Activated naive CD8-positive, alpha-beta T cell treated with anti-CD3 and anti-CD28 coated beads, Interleukin-2, amount 50 U/mL, for 16 hours (primary cell): ENCODE measurements around the gene ATG16L2.
"Not testable (repeated sequence)": the region's sequence is repeated elsewhere in the genome, so short reads cannot be mapped to it uniquely, and the experiment has no call there.

ENCODE experiments used
- DNase-seq: peaks from one replicate; pipeline ENCODE4 v3.0.0-alpha.2; 2020; ENCODE audit warnings: low read depth, low spot score

Gene ATG16L2

DNA sequence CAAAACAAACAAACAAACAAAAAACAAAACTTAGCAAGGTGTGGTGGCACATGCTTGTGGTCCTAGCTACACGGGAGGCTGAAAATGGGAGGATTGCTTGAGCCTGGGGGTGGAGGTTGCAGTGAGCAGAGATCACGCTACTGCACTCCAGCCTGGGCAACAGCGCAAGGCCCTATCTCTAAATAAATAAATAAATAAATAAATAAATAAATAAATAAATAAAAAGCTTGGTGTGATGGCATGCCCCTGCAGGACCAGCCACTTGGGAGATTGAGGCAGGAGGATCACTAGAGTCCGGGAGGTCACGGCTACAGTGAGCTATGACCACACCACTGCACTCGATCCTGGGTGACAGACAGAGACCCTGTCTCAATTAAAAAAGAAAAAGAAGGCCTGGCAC lies 11.4 kb upstream of the ATG16L2 start:
- no peak for DNase-seq

DNA sequence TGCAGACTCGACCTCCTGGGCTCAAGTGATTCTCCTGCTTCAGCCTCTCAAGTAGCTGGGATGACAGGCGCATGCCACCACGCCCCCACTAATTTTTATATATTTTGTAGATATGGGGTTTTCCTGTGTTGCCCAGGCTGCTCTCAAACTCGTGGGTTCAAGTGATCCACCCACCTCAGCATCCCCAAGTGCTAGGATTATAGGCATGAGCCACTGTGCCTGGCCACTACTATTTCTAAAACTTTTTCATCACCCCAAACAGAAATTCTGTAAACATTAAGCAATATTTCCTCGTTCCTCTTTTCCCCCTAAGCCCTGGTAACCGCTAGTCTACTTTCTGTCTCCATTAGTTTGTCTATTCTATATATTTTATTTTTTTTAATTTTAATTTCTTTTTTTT lies 9.0 kb upstream of the ATG16L2 start:
- no peak for DNase-seq

DNA sequence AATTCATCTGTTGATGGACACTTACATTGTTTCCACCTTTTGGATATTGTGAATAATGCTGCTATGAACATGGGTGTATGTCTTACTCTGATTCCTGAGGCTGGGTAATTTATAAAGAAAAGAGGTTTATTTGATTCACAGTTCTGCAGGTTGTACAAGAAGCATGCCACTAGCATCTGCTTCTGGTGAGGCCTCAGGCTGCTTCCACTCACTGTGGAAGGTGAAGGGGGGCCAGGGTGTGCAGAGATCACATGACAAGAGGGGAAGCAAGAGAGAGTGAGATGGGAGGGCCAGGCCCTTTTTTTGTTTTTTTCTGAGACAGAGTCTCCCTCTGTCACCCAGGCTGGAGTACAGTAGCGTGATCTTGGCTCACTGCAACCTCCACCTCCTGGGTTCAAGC lies 7.8 kb upstream of the ATG16L2 start:
- not testable (repeated sequence) for DNase-seq

DNA sequence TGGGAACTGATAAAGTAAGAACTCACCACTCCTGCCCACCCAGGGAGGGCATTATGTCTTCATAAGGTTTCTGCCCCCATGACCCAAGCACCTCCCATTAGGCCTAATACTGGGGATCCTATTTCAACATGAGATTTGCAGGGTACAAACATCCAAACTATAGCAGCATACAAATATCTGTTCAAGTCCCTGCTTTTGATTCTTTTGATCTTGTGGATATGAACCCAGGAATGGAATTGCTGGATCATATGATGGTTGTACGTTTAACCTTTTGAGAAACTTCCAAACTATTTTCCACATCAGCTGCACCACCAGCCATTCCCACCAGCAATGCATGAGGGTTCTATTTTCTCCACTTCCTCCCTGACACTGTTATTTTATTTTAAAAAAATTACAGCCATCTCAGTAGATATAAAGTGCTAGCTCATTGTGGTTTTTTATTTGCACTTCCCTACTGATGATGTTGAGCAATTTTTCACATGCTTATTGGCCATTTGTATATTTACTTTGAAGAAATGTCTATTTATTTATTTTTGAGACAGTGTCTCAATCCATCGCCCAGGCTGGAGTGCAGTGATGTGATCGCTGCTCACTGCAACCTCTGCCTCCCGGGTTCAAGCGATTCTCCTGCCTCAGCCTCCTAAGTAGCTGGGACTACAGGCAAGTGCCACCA lies 7.1 kb upstream of the ATG16L2 start:
- DNase-seq = no peak

DNA sequence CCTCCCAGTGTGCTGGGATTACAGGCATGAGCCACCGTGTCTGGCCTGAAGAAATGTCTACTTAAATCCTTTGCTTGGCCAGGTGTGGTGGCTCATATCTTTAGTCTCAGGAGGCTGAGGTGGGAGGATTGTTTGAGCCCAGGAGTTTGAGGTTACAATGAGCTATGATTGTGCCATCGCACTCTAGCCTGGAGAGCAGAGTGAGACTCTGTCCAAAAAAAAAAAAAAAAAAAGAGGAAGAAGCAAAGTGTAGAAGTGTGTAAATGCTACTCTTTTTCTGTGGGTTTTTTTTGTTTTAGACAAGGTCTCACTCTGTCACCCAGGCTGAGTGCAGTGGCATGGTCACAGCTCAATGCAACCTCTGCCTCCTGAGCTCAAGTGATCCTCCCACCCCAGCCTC lies 6.4 kb upstream of the ATG16L2 start:
- DNase-seq = no peak

DNA sequence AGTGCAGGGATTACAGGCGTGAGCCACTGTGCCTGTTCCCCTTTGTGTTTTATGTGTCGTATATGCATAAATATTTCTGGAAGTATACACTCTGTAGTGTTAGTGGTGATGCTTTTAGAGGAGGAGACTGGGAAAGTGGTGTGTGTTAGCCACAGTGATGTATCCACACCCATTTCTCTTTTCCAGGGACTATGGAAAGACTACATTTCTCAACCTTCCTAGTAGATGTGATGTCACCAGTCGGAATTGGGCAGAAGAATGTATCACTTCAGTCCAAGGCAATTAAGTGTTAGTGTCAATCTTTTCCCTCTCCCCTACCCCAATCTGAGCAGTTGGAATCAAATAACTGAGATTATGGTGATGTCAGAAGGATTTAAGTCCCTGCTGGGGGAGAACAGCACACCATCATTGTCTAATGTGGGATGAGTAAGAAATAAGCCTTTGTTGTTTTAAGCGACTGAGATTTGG lies 5.8 kb upstream of the ATG16L2 start:
- DNase-seq = no peak

DNA sequence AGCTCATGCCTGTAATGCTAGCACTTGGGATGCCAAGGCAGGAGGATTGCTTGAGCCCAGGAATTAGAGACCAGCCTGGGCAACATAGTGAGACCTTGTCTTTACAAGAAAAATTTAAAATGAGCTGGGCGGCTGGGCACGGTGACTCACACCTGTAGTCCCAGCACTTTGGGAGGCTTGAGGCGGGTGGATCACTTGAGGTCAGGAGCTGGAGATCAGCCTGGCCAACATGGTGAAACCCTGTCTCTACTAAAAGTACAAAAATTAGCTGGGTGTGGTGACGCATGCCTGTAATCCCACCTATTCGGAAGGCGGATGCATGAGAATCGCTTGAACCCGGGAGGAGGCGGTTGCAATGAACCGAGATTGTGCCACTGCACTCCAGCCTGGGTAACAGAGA lies 2.5 kb upstream of the ATG16L2 start:
- DNase-seq = not testable (repeated sequence)

DNA sequence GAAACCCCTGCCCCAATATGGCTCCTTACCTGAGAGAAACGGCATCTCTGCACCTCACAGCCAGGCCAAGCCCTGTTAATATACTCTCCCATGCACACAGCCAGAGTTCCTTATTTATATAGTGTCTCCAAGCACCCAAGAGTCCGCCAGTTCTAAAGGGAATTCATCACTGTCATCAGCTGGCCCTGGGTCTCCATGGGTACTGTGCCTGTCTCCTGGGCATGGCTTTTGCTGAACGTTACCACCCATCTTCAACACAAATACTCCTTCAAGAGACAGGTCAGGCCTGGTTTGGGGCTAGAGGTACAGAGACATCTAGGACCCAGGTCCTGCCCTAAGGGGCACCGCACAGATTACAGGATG lies 1.6 kb upstream of the ATG16L2 start:
- no peak for DNase-seq

DNA sequence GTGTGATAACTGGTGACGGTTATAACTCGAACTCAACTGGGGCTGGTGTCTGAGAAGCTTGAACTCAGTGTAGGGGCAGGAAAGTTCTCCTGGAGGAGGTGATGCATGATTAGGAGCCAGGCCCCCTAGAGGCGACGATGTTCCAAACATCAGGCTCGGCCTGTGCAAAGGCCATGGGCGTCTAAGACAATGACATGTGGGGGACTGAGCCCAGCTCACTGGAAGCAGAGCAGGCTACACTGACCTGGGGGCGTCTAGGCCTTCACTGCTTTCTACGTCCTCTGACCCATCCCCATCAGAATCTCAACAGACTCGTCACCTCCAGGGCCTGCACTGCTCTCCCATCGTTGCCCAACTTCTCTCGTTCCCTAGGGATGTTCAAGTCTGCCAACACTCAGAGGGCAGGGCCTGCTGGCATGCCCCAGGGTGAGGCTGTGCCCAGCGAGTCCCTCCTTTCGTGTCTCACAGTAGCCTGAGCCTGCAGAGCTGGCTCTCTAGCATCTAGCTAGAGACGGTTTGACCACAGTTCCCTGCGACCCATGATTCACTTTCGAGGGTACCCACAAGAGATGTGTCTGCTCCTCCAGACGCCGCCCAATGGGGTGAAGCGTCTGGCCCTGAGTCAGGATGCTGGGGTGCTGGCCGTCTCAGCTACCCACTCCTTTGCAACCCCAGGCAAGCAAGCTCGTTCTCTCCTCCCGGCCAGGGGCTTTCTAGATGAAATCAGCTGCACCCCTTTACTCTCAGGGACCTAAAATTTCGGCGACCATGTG lies 1.1 kb upstream of the ATG16L2 start:
- peak; percentile 35 for DNase-seq

DNA sequence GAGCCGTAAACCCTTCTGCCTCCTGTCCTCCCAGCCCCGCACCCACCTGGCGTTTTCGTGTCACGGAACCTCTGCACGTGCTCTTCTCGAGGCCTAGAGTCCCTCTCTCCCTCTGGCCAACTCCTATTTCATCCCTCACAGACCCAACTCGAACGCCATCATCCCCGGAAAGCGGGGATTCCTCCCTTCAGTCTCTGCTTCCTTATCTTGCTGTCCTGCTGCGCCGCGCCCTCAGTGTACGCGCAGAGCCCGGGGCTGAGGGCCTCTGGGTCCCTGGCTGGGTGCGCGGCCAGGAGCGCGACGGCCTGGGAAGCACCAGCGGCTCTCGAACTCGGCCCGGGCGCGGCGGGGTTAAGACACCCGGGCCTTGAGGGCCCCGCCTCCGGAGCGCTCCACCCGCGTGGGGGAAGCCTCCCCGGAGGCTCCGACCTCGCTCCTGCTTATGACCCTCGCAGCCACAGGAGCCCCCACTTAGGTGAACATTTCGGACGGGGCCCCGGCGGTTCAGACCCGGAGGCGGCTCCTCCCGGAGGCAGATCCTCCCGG lies 398 bp upstream of the ATG16L2 start:
- peak; percentile 64 for DNase-seq

DNA sequence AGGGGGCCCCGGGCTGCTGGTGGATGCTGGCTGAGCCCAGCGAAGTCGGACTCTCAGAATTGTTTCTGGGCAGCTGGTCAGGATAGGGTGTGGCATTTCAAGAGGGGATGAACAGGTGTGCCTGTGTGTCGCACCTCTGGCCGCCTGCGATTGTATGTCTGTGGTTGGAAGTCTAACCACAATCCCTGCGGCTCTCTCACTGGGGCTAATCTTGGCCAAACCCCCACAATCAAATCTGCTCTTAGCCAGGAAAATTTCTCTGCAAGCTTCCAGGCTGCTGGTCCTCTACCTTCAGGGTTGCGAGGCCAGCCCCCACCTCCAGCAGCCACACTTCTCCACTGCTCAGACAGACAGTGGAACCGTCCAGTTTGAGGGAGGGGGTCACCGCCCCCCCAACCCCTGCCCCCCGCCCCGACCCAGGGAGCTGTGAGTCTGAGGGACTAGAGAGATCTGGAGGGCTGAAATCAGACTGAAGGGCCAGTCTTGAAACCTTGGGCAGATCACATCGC lies 953 bp downstream of the ATG16L2 start:
- no peak for DNase-seq

DNA sequence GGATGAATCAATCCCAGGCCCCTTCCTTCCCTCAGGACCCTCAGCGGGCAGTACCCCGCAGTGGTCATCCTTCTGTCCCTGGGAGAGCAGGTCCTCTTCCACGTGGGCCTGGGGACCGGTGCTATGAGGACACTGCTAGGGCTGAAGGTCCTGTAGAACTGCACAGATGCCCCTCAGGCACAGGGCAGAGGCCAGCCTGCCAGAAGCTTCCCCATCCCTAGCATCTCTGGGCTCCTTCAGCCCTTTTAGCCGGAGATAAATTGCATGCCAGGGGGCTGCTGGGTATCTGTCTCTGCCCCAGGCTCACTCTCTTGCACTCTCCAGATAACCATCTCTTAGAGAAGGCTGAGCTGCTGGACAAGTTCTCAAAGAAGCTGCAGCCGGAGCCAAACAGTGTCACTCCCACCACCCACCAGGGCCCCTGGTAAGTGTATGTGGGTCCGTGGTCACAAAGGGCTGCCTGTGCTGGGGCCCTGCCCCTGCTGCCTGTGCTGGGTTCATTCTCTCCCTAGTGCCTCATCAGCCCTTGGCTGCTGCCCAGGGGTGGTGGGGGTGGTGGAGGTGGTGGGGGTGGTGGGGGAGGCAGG lies 2.3 kb downstream of the ATG16L2 start:
- DNase-seq = no peak

DNA sequence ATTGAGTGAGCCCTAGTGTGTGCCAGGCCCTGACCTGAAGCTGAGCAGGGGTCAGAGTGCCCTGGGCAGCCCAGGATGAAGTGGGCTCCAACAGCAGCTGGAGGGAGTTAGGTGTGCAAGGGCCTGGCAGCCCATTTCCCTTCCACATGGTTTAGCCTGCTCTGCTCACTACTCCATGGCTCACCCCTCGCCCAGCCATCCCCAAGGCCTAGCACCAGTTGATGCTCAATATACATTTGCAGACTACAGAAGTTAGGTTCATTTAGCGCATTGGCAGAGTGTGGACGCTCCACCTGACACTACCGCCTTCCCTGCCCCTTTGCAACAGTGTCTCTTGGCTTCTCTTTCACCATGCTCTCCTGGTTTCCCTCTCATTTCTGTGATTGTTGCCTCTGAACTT lies 3.8 kb downstream of the ATG16L2 start:
- DNase-seq = no peak

DNA sequence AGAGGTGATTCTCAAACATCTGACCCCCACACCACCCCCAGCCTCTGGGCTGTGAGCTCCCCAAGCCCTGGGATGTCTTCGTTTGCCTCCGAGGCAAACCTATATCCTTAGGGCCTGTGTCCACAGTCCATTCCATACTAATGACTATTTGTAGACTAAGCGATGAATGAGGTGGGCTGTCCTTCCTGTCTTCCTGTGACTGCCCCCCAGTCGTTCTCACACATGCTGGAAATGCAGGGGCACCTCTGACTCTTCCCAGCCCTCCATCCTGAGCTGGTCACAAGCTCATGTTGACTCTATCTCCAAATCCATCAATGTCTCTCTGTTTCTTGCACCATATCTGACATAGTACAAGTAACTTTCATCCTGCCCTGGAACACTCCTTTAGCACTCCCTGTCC lies 4.8 kb downstream of the ATG16L2 start:
- no peak for DNase-seq

DNA sequence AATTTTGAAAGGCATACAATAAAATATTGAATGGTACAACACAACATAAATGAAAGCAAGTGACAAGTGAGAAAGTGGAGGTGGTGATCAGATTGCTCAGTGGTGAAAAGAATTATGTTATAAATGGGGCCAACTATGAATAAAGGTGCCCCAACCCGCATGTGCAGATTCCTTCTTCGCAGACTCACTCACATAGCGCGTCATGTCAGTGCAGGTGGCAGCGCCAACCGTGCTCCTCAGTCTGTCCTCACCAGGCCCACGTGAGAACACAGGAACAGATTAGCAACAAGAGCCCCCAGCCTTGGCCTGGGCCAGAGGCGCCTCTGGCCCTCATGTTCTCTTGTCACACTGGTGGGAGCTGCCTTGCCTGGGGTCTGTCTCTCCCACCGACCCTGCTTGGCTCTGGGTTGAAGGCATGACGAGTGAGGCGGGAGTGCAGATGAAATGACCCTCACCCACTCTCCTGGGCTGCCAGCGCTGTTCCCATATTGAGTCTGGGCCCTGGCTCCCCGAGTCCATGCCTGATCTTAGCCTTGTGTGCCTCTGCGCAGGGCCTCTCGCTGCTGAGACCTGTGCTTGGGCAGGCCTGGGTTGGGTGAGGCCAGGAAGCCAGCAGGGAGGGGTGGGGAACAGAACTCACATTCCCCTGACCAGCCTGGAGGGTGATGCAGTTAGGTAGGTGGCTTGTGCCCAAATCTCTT lies 6.4 kb downstream of the ATG16L2 start:
- DNase-seq = no peak

DNA sequence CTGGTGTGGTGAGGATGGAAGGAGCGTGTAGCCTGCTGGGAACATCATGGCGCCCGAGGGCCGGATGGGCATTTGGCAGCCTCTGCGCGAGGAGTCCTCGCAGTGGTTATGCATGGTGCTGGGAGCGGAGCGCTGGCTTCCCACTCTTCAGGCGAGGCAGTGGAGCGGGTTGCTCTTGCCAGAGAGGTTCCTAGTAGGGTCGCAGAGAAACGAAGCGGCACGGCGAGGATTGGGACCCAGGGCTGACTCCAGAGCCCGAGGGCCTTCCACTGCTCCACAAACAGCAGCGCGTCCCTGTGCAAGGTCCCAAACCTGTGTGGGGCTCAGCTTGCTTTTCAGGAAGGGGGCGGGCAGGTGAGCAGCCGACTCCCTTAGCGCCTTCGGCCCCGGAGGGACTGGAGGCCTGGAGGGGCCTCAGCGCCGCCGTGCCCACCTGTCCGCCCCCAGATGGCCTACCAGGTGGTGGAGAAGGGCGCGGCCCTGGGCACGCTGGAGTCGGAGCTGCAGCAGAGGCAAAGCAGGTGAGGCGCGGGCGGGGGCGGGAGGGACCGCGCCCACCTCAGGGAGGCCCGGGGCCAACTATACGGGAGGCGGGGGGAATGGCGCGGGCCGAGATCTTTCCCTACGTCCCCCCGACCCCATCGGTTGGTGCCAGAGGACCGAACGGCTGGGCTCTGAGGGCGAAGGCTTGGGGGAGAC lies 7.2 kb downstream of the ATG16L2 start:
- DNase-seq = no peak

DNA sequence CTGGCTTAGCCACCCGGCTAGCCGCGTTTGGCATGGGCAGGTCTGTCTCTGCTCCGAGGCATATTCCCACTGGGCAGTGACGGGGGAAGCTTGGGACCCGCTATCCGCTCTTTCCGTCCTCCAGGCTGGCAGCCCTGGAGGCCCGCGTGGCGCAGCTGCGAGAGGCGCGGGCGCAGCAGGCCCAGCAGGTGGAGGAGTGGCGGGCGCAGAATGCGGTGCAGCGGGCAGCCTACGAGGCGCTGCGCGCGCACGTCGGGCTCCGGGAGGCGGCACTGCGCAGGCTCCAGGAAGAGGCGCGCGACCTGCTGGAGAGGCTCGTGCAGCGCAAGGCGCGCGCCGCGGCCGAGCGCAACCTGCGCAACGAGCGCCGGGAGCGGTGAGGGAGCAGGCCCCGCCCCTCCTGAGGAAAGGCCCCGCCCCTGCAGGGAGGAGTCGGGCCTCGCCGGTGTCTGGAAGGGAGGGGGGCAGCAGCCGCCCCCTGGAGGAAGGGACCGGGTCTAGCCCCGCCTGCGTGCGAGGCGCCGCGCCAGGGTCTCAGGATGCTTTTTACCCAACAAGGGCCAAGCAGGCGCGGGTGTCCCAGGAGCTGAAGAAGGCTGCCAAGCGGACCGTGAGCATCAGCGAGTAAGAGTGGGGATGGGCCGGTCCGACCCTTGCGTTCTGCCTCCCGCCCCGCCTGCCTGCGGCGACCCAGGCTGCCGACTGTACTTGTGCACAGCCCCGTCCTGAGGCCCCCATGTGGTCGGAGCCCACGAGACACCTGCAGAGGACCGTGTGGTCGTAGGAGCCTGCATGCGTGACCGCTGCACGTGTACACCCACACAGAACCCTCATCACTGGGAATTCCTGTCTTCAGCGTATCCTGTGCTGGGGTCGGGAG lies 7.9 kb downstream of the ATG16L2 start:
- peak; percentile 68 for DNase-seq

DNA sequence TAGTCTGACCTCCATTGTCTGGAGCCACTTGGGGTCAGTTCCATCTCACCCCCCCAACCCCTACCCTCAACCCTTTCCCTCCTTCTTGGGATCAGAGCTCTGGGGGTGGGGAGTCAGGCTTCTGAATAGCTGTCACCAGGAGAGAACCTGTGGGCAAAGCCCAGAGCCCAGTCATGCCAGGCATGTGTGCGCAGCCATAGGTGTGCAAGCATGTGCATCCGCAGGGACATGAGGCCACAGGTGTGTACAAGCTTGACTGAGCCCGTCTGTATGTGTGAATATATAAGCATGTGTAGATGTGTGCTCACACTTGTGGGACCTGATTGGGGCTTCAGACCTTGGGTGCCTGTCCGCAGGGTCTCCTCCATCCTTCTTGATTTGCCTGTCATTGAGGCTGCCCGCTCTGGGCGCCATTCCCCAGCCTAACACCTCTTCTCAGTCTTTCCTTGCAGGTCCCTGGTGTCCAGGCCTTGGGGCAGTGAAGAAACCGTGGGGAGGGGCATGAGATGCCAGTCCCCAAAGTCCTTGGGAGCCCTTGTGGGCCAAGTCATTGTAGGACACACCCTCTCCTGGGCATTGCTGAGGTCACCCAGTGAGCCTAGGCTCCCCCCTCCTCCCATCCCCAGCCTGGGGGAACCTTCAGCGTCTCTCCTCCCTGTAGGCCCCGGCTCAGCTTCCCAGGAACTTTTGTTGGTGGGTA lies 9.0 kb downstream of the ATG16L2 start:
- DNase-seq = no peak

DNA sequence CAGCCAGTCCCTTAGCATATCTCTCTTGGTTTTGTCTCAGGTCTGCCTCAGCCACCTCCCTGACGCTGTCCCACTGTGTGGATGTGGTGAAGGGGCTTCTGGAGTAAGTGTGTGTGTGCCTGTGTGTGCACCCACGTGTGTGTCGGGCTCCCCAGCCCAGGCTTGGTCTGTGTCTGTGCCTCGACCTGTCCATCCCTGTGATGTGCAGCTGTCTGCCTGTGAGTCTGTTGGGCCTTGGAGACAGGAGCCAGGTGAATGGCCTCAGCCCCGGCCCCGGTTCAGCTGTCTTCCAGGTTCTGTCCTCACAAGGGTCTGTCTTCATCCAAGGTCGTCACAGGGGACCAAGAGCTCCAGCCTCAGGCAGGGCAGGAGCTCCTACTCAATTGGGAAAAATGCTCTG lies 9.8 kb downstream of the ATG16L2 start:
- DNase-seq = no peak
